ENCODE data around the gene ZBTB4. TPM values are rescaled to one million over a fixed set of nuclear protein-coding genes. Genes with fewer than 3 reads are reported as not detected.

Gene ZBTB4
- total RNA-seq, 1 experiment from 2014 or later, result 17.1 TPM

- Histone ChIP-seq H3K79me2 (ENCODE audit: insufficient read depth, low read length) (no peaks in the 10 kb centered on the region), H3K4me3 (replicated peaks in 1 of 2; ENCODE audit: low read depth in 1 of 2, low read length in 2 of 2) (no peak overlapping the region), H3K4me1 (ENCODE audit: control insufficient read depth in 1 of 2, insufficient read depth in 2 of 2, low read length in 2 of 2) (peaks cover 0 to 10% of the 10 kb centered on the region in 2 experiments; a peak in 2 of 4 replicates), H3K4me2 (ENCODE audit: low read length) (no peak overlapping the region), H3K36me3 (ENCODE audit: control insufficient read depth in 1 of 2, insufficient read depth in 2 of 2, low read length in 2 of 2) (no peaks in the 10 kb centered on the region; a peak in 2 of 4 replicates), H3K27me3 (ENCODE audit: insufficient read depth, low read length) (no peaks in the 10 kb centered on the region), H3K9me3 (ENCODE audit: control insufficient read depth in 1 of 2, insufficient read depth in 1 of 2, low read depth in 1 of 2, low read length in 2 of 2) (no peaks in the 10 kb centered on the region), H3K9ac (ENCODE audit: low read length) (no peak overlapping the region), H2AFZ (ENCODE audit: low read depth, low read length, poor library complexity, severe bottlenecking) (no peak overlapping the region), H3K27ac (ENCODE audit: low read depth, low read length) (no peak overlapping the region), H4K20me1 (ENCODE audit: insufficient read depth) (no peaks in the 10 kb centered on the region), H3K9me2 (ENCODE audit: insufficient read depth) (no peaks in the 10 kb centered on the region)
- ATAC-seq (no peak), DNase-seq (ENCODE audit: low read depth, low spot score) (no peak)
- ChIA-PET POLR2A (no interaction called here), CTCF (no interaction called here), RAD21 (ENCODE audit: low non-redundant PET in 1 of 2, low total read pairs in 2 of 2, uncharacterized antibody in 2 of 2, unreplicated experiment in 2 of 2) (no interaction called here)
- BruUV-seq (replicated peaks), result no TSS peak
- intact Hi-C loops (cut with micrococcal nuclease), result no loop called here
- TF ChIP-seq EGR1 (IDR thresholded peaks at IDR 0.05; ENCODE audit: low read depth) (no peak), CTCF (IDR thresholded peaks at IDR 0.05 in 2 of 3, conservative IDR thresholded peaks at IDR 0.05 in 1 of 3; ENCODE audit: borderline replicate concordance in 1 of 3, insufficient read depth in 1 of 3, low read depth in 2 of 3, low read length in 2 of 3) (no peak), JUND (IDR thresholded peaks at IDR 0.05) (no peak), YY1 (IDR thresholded peaks at IDR 0.05; ENCODE audit: extremely low read depth, insufficient replicate concordance, low read depth, low read length) (no peak), POLR2AphosphoS5 (IDR thresholded peaks at IDR 0.05; ENCODE audit: low read depth, low read length) (no peak), ATF3 (IDR thresholded peaks at IDR 0.05) (no peak), EZH2 (IDR thresholded peaks at IDR 0.05) (no peak), ZFX (IDR thresholded peaks at IDR 0.05) (no peak), CEBPB (IDR thresholded peaks at IDR 0.05; ENCODE audit: low read depth) (no peak), ZNF274 (IDR thresholded peaks at IDR 0.05; ENCODE audit: low read depth, low read length) (no peak), SRF (IDR thresholded peaks at IDR 0.05; ENCODE audit: low read depth) (no peak), RAD21 (IDR thresholded peaks at IDR 0.05; ENCODE audit: low read depth) (no peak), TCF7L2 (IDR thresholded peaks at IDR 0.05; ENCODE audit: borderline replicate concordance, extremely low read depth, insufficient read depth, insufficient read length) (no peak), FOSL1 (IDR thresholded peaks at IDR 0.05; ENCODE audit: low read depth) (no peak)
Measured at GRCh38 chr17:7464081-7464480, 15.3 kb downstream of the ZBTB4 start.

Data from HCT116 (cell line).